Thoracic aorta (tissue), 2 donors: Measurements from ENCODE around the gene NBPF4. TPM values are rescaled to one million over a fixed set of nuclear protein-coding genes. Genes with fewer than 3 reads are reported as not detected.

ENCODE experiments used
- ATAC-seq: fragments of 150-250 bp; one replicate; pipeline ENCODE4 v1.8.0; 2017; ENCODE audit warnings: low read depth; ENCODE audit not compliant: insufficient number of reproducible peaks, low FRiP score
- DNase-seq: peaks from one replicate; pipeline ENCODE4 v3.0.0-alpha.2; 2020; ENCODE audit warnings: low spot score
- H3K27ac ChIP-seq, 2 donors: fragments of 200-600 bp; sonication (generic); 1 replicate in 1 of 2; 2 replicates in 1 of 2; pipeline ENCODE4 v1.5.1; 2016; ENCODE audit warnings: mild to moderate bottlenecking in 2 of 2, moderate library complexity in 2 of 2
- H3K27me3 ChIP-seq: fragments of 200-600 bp; sonication (generic); replicated peaks from 2 replicates; pipeline ENCODE4 v1.6.0; 2016; ENCODE audit warnings: mild to moderate bottlenecking; ENCODE audit not compliant: insufficient read depth
- H3K36me3 ChIP-seq: fragments of 200-600 bp; sonication (generic); one replicate; pipeline ENCODE4 v1.5.1; 2016
- H3K4me1 ChIP-seq, 2 donors: fragments of 200-600 bp; sonication (generic); 1 replicate in 1 of 2; 2 replicates in 1 of 2; pipeline versions ENCODE4 v1.5.1 to v1.6.0; 2016; ENCODE audit warnings: low read depth in 2 of 2, mild to moderate bottlenecking in 1 of 2; ENCODE audit not compliant: control insufficient read depth in 1 of 2
- H3K4me3 ChIP-seq: fragments of 200-600 bp; sonication (generic); 2 replicates; pipeline ENCODE4 v1.5.1; 2016; ENCODE audit warnings: mild to moderate bottlenecking
- H3K9me3 ChIP-seq: fragments of 200-600 bp; sonication (generic); 2 replicates; pipeline ENCODE4 v1.5.1; 2016
- CTCF ChIP-seq: fragments of 200-600 bp; sonication (generic); IDR thresholded peaks from one replicate; pipeline ENCODE4 v1.5.1; 2019; ENCODE audit warnings: antibody characterized with exemption
- total RNA-seq, 2 donors: library from RNA; depleted of rRNA; stranded (reverse); fragments of >200 nt; gene quantifications; one replicate each; pipeline versions ENCODE4 v1.1.0 to v1.2.3, GENCODE V29; 2016

Gene NBPF4
- total RNA-seq, 2 donors from 2014 or later = not detected

GRCh38 chr1:108200687-108201051, 43.2 kb downstream of the NBPF4 start:
- peak overlapping the region; percentile 88 for H3K4me3 ChIP-seq
- no peaks in the 10 kb centered on the region for H3K36me3 ChIP-seq
- peak; percentile 6 for DNase-seq
- no peaks in the 10 kb centered on the region for H3K9me3 ChIP-seq
- H3K4me1 ChIP-seq = peaks cover 12 to 27% of the 10 kb centered on the region in 2 donors
- peak overlapping the region; percentile 81 to 88 for H3K27ac ChIP-seq
- no peaks in the 10 kb centered on the region for H3K27me3 ChIP-seq
- peak; percentile 78 for ATAC-seq
- TF ChIP-seq CTCF = no peak

- peak within 1 kb of the TSS; percentile 88 for H3K4me3 ChIP-seq
- no peak for TF ChIP-seq CTCF
- no peaks in the 10 kb centered on the region for H3K36me3 ChIP-seq
- peak within 1 kb of the TSS; percentile 81 to 88 for H3K27ac ChIP-seq
- H3K9me3 ChIP-seq = no peaks in the 10 kb centered on the region
- H3K27me3 ChIP-seq = no peaks in the 10 kb centered on the region
- H3K4me1 ChIP-seq = peaks cover 12 to 27% of the 10 kb centered on the region in 2 donors
- peak; percentile 58 for ATAC-seq
- peak; percentile 25 for DNase-seq
Observed at GRCh38 chr1:108199781-108200686, 43.8 kb downstream of the NBPF4 start, which contains the start of gene SLC25A24. TSS of gene SLC25A24 (minus strand) at chr1:108200343. CDS start at chr1:108200138, 205 bp downstream.

- DNase-seq = no peak
- Histone ChIP-seq H3K36me3 (no peaks in the 10 kb centered on the region), H3K9me3 (no peaks in the 10 kb centered on the region), H3K27me3 (no peaks in the 10 kb centered on the region), H3K27ac (peak overlapping the region; percentile 81 to 88), H3K4me1 (peaks cover 12 to 27% of the 10 kb centered on the region in 2 donors), H3K4me3 (peak overlapping the region; percentile 88)
- no peak for TF ChIP-seq CTCF
- ATAC-seq = no peak
Observed at GRCh38 chr1:108199201-108199691, 44.6 kb downstream of the NBPF4 start.

- no peaks in the 10 kb centered on the region for H3K36me3 ChIP-seq
- H3K9me3 ChIP-seq = no peaks in the 10 kb centered on the region
- H3K4me3 ChIP-seq = no peak overlapping the region
- peaks cover 11 to 34% of the 10 kb centered on the region in 2 donors for H3K4me1 ChIP-seq
- no peak overlapping the region for H3K27ac ChIP-seq
- no peak for DNase-seq
- TF ChIP-seq CTCF = no peak
- no peak for ATAC-seq
- no peaks in the 10 kb centered on the region for H3K27me3 ChIP-seq
Observed at GRCh38 chr1:108194051-108194450, 49.8 kb downstream of the NBPF4 start.

- DNase-seq (no peak), ATAC-seq (no peak)
- no peaks in the 10 kb centered on the region for H3K36me3 ChIP-seq
- no peaks in the 10 kb centered on the region for H3K9me3 ChIP-seq
- H3K4me3 ChIP-seq = no peak overlapping the region
- no peaks in the 10 kb centered on the region for H3K27me3 ChIP-seq
- TF ChIP-seq CTCF = no peak
- H3K27ac ChIP-seq = no peak overlapping the region
- H3K4me1 ChIP-seq = peaks cover 7 to 29% of the 10 kb centered on the region in 2 donors
Observed at GRCh38 chr1:108193333-108193732, 50.5 kb downstream of the NBPF4 start.
